Prostate gland (tissue), 2 donors: ENCODE data around the gene FAM222A. TPM values are rescaled to one million over a fixed set of nuclear protein-coding genes. Genes with fewer than 3 reads are reported as not detected.

Experiments
- DNase-seq: peaks from one replicate; pipeline ENCODE4 v3.0.0-alpha.2; 2019; ENCODE audit warnings: low spot score
- H3K27ac ChIP-seq, 2 donors: fragments of 200-600 bp; sonication (generic); 2 replicates each; pipeline ENCODE4 v1.5.1; 2017 to 2019
- H3K27me3 ChIP-seq: fragments of 200-600 bp; sonication (generic); replicated peaks from 2 replicates; pipeline ENCODE4 v1.5.1; 2019; ENCODE audit not compliant: insufficient read depth
- H3K36me3 ChIP-seq, 2 donors: fragments of 200-600 bp; sonication (generic); 1 replicate in 1 of 2; 2 replicates in 1 of 2; pipeline versions ENCODE4 v1.5.1 to v1.8.1; 2017 to 2019
- H3K4me1 ChIP-seq: fragments of 200-600 bp; sonication (generic); replicated peaks from 2 replicates; pipeline ENCODE4 v1.5.1; 2019
- H3K4me3 ChIP-seq, 2 donors: fragments of 200-600 bp; sonication (generic); 2 replicates each; pipeline ENCODE4 v1.5.1; 2017 to 2019
- H3K9me3 ChIP-seq: fragments of 200-600 bp; sonication (generic); 2 replicates; pipeline ENCODE4 v1.5.1; 2017
- POLR2A ChIP-seq: fragments of 450-650 bp; IDR thresholded peaks from one replicate; pipeline ENCODE4 v1.6.1; 2016; ENCODE audit warnings: antibody characterized with exemption, mild to moderate bottlenecking
- POLR2AphosphoS5 ChIP-seq: sonication (generic); formaldehyde crosslinking; IDR thresholded peaks from one replicate; pipeline ENCODE4 v1.6.1; 2017; ENCODE audit warnings: antibody characterized with exemption
- WGBS: methylation state at CpG from one replicate; pipeline ENCODE4 v1.1.5; 2018; 5-methylcytosine and 5-hydroxymethylcytosine counted together
- intact Hi-C: fragments of 100-400 bp; cut with DNase I; formaldehyde crosslinking; loops from one replicate; pipeline ENCODE4 v1.14.2; 2022
- total RNA-seq, 2 donors: library from RNA; depleted of rRNA; stranded (reverse); fragments of >200 nt; gene quantifications; one replicate each; pipeline ENCODE4 v1.1.0, GENCODE V29; 2016
- TF ChIP-seq, protein P1 (sequence below), 4 experiments: fragments of 200-600 bp in 2 of 4; fragments of 450-650 bp in 2 of 4; sonication (generic) in 2 of 4; IDR thresholded peaks; 1 replicate in 3 of 4; 2 replicates in 1 of 4; pipeline ENCODE4 v1.5.1; 2016 to 2019; ENCODE audit warnings: antibody characterized with exemption in 4 of 4, mild to moderate bottlenecking in 2 of 4, moderate library complexity in 2 of 4

Gene FAM222A
- total RNA-seq, 2 donors from 2014 or later = 2.0 to 52.3 TPM

DNA sequence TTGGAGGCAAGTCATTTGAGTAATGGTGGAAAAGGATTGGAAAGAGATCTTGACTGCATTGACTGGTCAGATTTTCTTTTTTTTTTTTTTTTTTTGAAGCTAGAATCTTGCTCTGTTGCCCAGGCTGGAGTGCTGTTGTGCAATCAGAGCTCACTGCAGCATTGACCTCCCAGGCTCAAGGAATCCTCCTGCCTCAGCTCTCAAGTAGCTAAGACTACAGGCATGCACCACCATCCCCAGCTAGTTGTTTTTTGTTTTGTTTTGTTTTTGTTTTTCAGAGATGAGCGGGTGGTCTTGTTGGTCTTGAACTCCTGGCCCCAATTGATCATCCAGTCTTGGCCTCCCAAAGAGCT lies 30.9 kb upstream of the FAM222A start:
- DNase-seq = no peak
- H3K4me1 ChIP-seq = peaks cover 11% of the 10 kb centered on the region
- no peaks in the 10 kb centered on the region for H3K36me3 ChIP-seq
- no peak overlapping the region for H3K4me3 ChIP-seq
- H3K27ac ChIP-seq = peak overlapping the region in 1 of 2 donors; percentile 71
- H3K27me3 ChIP-seq = no peaks in the 10 kb centered on the region
- intact Hi-C loops = no loop called here
- H3K9me3 ChIP-seq = no peaks in the 10 kb centered on the region
- no peak for TF ChIP-seq POLR2A
- no peak for TF ChIP-seq POLR2AphosphoS5
- TF ChIP-seq, protein P1, sequence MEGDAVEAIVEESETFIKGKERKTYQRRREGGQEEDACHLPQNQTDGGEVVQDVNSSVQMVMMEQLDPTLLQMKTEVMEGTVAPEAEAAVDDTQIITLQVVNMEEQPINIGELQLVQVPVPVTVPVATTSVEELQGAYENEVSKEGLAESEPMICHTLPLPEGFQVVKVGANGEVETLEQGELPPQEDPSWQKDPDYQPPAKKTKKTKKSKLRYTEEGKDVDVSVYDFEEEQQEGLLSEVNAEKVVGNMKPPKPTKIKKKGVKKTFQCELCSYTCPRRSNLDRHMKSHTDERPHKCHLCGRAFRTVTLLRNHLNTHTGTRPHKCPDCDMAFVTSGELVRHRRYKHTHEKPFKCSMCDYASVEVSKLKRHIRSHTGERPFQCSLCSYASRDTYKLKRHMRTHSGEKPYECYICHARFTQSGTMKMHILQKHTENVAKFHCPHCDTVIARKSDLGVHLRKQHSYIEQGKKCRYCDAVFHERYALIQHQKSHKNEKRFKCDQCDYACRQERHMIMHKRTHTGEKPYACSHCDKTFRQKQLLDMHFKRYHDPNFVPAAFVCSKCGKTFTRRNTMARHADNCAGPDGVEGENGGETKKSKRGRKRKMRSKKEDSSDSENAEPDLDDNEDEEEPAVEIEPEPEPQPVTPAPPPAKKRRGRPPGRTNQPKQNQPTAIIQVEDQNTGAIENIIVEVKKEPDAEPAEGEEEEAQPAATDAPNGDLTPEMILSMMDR (IDR thresholded peaks at IDR 0.05) = no peak
- WGBS = 84% methylated on average over 1 of the region's 1 CpG

DNA sequence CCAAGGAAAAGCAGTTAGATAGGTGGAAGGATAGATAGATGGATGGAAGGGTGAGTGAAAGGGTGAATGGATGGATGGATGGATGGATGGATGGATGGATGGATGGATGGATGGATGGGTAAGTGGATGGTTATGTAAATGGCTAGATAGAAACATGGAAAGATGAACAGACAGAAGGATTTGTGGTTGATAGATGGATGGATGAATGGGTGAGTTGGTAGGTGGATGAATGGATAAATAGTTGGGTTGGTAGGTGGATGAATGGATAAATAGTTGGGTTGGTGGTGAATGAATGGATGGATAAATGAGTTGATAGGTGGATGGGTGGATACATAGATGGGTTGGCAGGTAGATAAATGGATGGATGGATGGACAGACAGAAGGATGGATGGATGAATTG lies 30.3 kb upstream of the FAM222A start:
- Histone ChIP-seq H3K27me3 (no peaks in the 10 kb centered on the region), H3K27ac (no peak overlapping the region), H3K4me3 (no peak overlapping the region), H3K9me3 (no peaks in the 10 kb centered on the region), H3K4me1 (peaks cover 11% of the 10 kb centered on the region), H3K36me3 (no peaks in the 10 kb centered on the region)
- intact Hi-C loops = no loop called here
- TF ChIP-seq POLR2AphosphoS5 (no peak), POLR2A (no peak)
- TF ChIP-seq, protein P1 (IDR thresholded peaks at IDR 0.05) = no peak
- DNase-seq = no peak

DNA sequence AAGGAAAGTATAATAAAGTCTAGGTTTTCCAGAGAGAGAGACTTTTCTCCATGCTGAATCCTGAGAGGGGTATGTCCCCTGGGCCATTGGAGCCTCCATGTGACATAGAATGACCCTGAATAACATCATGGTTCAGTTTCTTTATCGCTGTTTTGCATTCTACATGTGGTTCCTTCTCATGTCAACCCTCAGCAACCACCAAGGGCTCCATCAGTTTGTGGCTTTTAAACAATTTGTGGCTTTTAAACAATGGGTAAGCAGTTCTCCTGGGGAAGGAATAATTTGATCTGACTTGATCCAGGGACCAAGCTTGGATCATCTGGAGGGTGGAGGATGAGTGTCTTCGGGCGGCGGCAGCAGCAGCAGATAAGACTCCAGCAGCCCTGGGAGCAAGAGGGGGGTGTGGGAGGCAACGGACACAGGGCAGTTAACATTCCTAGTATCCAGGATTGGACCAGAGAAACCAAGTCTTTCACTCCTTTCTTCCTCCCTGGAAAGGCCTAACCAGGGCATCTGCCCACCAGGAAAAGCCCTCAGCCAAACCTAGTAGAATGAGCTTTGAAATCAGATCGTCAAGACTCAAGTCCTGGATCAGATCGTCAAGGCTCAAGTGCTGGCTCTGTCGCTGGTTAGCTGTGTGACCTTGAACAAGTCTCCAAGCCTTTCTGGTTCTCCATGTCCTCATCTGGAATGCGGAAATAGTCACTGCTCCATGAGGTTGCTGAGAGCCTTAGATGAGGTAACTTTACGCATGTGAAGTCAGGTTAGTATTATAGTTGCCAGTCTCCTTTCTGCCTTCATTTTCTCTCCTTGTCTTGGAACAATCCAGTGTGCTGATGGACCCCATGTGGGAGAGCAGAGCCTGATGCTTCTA lies 27.8 kb upstream of the FAM222A start:
- WGBS = 87% methylated on average over 10 of the region's 10 CpGs
- Histone ChIP-seq H3K27ac (no peak overlapping the region), H3K27me3 (no peaks in the 10 kb centered on the region), H3K9me3 (no peaks in the 10 kb centered on the region), H3K4me3 (no peak overlapping the region), H3K36me3 (no peaks in the 10 kb centered on the region), H3K4me1 (peaks cover 4% of the 10 kb centered on the region)
- intact Hi-C loops = no loop called here
- TF ChIP-seq, protein P1 (IDR thresholded peaks at IDR 0.05) = no peak
- TF ChIP-seq POLR2AphosphoS5 (no peak), POLR2A (no peak)
- DNase-seq = no peak

DNA sequence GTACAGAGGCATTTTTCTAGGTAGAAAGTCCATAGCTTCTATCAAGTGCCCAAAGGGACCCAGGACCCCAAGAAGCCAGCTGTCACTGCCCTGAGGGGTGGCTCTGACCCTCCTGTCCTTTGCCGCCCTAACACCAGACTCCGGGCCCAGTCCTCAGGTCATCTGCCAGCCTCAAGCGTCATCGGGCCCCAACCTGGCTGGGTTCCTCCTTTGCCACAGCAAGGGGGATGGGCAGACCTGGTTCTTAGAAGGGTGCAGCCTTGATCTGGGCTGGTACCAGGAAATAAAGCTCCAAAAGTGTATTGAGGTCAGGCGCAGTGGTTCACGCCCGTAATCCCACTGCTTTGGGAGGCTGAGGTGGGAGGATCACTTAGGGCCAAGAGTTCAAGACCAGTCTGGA lies 27.1 kb upstream of the FAM222A start:
- Histone ChIP-seq H3K4me1 (peaks cover 3% of the 10 kb centered on the region), H3K4me3 (no peak overlapping the region), H3K36me3 (no peaks in the 10 kb centered on the region), H3K27me3 (no peaks in the 10 kb centered on the region), H3K9me3 (no peaks in the 10 kb centered on the region), H3K27ac (no peak overlapping the region)
- no peak for DNase-seq
- WGBS = 96% methylated on average over 7 of the region's 7 CpGs
- no peak for TF ChIP-seq POLR2AphosphoS5
- TF ChIP-seq, protein P1 (IDR thresholded peaks at IDR 0.05) = no peak
- TF ChIP-seq POLR2A = no peak
- intact Hi-C loops = no loop called here

DNA sequence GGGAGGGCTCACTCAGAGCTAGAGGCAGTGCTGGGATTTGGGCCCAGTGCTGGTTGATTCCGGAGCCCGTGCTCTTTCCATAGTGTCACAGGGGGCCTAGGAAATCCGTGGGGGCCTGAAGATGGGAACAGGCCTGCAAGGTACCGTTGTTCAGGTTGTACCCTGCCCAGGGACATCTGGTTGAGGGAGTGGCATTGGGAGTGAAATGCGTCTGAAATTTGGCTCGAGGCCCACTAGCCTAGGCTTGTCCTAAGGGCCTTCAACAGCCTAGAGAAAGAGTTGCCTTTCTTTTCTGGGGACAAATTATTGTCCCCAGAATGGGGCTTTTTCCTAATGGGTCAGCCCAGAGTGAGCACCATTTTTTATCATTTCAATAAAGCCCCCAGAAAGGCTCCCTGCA lies 26.4 kb upstream of the FAM222A start:
- TF ChIP-seq POLR2A (no peak), POLR2AphosphoS5 (no peak)
- TF ChIP-seq, protein P1 (IDR thresholded peaks at IDR 0.05) = no peak

More for the DNA sequence above, 26.4 kb upstream of the FAM222A start:
- Histone ChIP-seq H3K4me3 (no peak overlapping the region), H3K27ac (no peak overlapping the region), H3K27me3 (no peaks in the 10 kb centered on the region), H3K36me3 (no peaks in the 10 kb centered on the region), H3K4me1 (no peaks in the 10 kb centered on the region), H3K9me3 (no peaks in the 10 kb centered on the region)
- DNase-seq = no peak
- intact Hi-C loops = no loop called here
- 76% methylated on average over 6 of the region's 6 CpGs for WGBS
